HG02938 (cell line): ENCODE results near the gene STT3B.
"Not testable (repeated sequence)": the region's sequence is repeated elsewhere in the genome, so short reads cannot be mapped to it uniquely, and the experiment has no call there.

ENCODE experiments used
- ATAC-seq: cut with Tn5 transposase; IDR thresholded peaks from one replicate; pipeline ENCODE4 v1.9.1; 2021; ENCODE audit warnings: mild to moderate bottlenecking, moderate library complexity; ENCODE audit not compliant: unreplicated experiment

Gene STT3B

DNA sequence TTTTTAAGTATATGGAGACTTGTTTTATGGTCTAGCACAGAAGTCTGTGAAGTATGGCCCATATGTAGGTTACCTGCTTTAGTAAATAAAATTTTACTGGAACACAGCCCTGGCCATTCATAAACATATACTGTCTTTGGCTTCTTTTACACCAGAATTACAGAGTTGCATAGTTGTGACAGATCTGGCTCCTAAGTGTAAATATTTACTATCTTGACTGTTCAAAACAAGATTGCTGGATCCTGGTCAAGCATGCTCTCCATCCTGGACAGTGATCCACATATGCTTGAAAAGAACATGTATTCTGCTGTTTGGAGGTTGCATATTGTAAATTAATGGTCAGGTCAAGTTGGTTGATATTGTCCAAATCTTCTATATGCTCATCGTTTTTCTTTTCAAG is 57.9 kb downstream of the STT3B start:
- no peak for ATAC-seq

DNA sequence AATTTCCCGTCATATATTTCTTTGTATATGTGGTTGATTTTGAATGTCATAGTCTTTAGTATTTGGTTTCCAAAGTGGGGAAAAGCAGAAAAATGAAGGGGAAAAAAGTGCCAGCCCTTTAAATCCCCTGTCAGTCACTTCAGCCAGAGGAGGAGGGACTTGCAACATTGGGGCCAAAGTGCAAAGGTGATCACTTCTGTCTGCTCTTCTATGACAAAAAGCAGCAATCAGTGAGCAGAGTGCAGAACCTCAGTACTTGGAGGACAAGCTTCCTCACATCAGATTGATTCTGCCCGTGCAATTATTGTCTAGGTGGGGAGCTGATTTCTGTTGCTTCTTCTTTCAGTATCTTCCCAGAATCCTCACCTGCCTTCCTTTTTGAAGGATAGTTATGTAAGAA is 60.0 kb downstream of the STT3B start:
- ATAC-seq: no peak

DNA sequence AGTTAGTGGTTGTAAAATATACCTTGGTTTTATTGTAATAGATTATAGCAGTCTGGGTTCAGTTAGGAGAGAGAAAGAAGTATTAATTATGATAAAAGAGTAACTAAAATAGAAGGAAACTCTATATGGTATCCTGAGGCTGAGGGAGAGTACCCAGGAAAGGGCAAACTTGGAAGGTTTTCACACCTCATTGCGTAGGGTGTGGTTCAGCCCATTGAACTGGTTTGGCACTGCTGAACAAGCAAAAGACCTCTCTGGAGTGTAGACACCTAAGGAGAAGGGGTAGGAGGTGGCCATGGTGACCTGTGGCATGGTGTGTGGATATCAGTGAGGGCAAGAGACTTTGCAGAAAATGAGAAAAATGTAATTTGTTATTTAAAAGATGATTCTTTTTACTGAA is 63.5 kb downstream of the STT3B start:
- ATAC-seq: no peak

DNA sequence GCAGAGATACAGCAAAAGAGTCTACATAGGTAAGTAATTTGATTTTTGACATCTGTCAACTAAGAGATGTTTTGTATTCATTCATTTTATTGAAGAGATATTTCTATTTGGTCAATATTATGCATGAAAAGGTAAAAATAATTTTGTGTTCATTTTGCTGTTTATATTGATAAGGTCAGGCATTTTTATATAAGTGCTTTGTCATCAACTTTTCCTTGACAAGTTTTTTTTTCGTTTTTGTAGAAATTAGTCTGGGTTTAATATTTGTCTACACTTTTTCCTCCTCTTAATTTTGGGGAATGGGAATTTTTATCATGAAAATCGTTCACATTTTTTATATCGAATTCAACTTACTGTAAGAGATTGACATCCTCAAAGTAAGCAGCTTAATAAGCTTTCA is 67.7 kb downstream of the STT3B start:
- no peak for ATAC-seq

DNA sequence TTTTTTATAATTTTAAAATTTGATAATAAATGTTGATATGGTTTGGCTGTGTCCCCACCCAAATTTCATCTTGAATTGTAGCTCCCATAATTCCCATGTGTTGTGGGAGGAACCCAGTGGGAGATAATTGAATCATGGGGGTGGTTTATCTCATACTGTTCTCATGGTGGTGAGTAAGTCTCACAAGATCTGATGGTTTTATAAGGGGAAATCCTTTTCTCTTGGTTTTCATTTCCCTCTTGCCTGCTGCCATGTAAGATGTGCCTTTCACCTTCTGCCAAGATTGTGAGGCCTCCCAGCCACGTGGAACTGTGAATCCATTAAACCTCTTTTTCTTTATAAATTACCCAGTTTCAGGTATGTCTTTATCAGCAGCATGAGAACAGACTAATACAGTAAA is 72.6 kb downstream of the STT3B start:
- ATAC-seq: not testable (repeated sequence)

DNA sequence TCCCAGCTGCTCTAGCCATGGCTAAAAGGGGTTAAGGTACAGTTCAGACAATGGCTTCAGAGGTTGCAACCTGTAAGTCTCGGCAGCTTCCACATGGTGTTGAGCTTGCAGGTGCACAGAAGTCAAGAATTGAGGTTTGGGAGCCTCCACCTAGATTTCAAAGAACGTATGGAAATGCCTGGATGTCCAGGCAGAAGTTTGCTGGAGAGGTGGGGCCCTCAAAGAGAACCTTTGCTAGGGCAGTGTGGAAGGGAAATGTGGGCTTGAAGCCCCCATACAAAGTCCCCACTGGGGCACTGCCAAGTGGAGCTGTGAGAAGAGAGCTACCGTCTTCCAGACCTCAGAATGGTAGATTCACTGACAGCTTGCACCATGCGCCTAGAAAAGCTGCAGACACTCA is 73.7 kb downstream of the STT3B start:
- ATAC-seq: no peak

DNA sequence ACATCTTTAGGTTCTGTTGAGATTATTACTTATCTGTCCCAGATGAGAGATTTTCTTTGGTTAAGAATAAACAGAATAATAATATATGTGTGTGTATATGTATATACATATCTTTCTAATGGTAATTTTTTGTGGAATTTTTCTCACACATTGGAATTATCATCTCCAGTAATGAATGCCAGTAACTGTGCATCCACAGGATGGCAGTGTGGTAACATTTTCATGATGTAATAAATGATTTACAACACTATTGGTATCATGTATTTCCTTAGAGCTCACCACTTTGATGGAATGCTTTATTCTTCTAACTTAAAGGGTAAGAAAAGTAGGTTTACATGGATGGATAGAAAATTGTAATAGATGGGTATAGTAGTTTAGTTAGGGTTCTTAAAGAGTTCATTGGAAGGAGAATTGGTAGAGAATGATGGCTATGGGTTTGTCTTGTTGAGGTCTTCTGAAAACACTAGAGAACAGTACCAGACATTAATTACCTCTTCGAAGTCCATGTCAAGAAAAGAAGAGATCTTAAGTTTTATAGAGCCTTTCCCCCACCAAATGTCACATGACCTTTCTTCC is 78.1 kb downstream of the STT3B start:
- ATAC-seq: no peak

DNA sequence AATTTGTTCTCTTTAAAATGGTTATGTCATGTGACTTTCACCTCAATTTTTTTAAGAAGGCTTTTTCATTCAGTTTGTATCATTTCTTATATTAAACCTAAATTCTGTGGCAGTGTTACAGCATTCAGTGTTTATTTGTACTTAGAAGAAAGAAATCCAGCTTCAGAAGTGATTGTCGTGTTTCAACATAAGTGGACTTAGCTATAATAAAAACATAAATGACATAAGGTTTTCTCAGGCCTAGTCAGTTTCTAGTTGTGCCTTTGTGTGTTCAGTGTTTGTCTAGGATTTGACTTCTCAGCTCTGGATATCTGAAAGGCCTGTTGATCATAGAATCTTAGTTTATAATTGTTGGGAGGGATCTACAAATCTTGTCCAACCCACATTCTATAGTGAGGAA is 80.5 kb downstream of the STT3B start:
- ATAC-seq: no peak

DNA sequence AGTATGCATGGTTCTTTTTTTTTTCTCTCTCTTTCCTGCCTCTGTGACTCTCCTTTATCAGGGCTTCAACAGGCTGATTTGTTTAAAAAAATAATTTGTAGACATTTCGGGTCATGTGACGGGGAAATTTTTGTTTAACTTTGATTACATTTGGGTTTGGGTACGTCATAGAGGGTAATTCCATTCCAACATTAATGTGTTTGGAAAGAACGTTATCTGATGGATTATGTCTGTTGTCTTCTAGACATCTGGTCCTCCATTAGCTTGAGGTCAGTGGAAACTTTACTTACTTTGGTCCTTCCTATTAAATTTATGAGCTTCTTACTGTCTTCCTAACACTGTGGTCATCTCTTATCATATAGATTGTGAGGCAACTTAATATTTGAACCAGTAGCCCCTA is 80.9 kb downstream of the STT3B start:
- no peak for ATAC-seq

DNA sequence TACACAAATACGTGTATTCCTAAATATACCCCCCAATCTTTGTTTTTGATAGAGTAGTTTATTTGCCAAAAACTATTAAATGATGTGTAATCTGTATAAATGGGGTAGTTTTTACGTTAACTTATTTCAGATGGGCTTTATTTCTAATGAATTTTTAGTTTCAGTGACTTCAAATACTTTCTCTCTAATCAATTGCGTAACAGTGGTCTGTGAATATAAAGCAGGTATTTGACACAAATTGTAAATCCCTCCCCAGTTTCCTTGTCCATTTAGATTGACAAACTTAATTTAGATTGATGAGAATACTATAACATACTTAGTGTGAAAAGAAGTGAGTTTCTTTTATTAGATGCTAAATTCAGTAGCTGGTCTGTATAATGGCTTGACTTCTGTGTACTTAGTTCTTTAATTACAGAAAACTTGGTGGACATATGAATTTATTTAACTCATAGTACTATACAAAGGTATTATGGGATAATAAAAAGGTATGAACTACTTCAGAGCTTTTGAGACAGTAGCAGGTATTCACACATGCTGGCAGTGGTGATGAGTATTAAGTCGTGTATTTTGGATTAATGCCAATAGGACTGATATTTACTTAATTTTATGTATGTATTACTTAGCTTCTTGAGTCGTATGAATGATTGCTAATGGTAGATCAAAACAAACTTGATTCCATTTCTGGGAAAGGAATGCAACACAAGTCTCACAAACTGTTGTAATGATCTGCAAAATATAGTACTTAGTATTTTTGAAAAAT is 81.6 kb downstream of the STT3B start:
- ATAC-seq: no peak

DNA sequence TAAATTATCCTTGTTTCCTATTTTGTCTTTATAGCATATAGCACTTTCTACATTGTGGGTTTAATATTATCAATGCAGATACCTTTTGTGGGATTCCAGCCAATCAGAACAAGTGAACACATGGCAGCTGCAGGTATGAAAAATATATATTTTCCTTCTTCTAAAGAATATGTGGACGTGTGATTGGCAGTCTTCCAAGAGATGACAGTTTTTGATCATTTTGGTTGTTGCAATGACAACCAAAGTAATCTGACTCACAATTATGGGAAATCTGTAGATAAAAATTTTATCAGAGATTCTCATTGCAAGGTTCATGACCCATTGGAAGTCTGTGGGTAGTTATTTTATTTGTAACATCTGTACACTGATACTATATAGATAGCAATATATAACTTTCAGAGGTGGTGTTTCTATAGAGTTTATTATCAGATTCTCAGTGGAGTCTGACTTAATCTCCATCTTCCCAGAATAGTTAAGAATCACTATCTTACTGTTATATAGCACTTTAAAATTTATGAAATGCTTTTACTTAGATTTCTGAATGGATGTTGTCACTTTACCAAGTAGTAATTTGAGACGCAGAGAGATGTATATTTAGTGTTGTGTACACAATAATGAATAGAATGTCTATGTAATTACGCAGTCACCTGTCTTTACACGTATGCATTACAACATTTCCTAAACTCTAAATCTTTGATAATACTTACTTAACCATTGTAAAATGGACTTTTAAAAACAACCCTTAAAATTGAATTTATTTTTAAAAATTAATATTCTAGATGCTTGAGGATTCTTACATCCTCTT is 82.5 kb downstream of the STT3B start:
- ATAC-seq: no peak

DNA sequence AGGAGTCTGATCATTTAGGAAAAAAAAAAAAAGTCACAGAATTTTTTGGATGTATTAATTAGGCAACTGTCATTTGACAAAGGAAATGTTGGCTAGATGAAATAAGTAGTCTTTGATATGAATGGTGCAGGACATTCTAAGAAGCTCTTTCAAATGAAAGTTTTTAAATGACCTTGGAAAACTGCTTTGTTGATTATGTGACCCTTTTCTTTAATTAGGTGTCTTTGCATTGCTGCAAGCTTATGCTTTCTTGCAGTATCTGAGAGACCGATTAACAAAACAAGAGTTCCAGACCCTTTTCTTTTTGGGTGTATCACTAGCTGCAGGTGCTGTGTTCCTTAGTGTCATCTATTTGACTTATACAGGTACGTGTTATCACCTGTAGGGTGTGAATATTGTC is 84.0 kb downstream of the STT3B start:
- no peak for ATAC-seq

DNA sequence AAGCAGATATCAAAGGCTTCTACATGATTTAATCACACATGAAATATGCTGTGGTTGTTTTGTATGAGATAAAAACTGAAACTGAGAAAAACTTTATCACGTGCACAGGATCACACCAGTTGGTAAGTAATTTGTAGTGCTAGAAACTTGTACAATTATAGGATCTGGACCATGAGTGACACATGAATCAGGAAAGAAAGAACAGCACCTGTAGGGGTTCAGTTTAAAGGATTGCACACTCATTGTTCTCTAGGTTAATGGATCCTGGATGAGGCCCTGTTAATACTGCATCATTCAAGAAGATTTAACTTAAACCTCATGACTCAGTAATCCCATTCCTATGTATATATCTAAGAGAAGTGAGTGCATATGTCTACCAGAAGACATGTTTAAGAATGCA is 87.9 kb downstream of the STT3B start:
- peak; percentile 46 for ATAC-seq

DNA sequence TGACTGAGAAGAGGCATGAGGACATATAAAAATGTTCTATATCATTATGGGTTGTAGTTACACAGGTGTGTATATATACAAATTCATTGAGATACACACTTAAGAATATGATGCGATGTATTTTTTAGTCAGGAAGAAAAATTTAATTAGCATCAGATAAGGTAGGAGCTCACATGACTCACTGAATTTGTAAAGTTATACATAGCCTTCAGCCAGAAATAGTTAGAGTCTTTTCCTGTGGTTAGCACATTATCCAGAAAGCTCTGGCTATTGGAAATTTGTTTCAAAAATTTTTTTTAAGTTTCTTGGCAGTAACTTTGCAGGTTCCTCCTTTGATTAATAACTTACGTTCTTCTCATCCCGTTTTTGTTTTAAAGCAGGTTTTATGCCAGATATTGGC is 88.6 kb downstream of the STT3B start:
- no peak for ATAC-seq

DNA sequence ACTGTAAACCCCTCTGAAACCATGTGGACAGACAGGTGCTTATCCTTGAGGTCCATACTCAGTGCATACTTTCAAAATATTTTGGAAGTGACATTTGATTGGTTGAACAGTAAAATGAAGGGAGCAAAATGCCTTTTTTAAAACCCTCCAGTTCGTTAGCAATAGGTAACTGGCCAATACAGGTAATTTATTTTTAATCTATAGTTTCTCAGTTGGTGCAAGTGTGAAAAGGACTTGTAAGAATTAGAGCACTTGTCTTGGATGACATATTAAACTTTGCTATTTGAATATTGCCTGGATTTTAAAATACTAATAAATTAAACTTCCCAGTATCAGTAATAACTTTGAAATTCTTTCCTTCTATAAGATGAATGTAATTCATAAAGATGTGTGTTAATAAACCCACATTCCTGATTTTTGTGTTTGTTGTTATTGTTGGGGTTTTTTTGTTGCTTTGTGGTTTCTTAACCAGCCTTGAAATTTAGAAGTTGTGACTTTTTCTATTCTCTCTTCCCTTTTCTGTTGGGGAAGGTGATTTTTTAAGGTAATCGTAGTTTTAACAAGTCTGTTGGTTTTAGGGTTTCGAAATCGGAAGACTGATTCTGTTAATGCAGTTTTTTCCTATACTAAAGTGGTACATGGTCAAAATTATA is 90.0 kb downstream of the STT3B start:
- ATAC-seq: peak; percentile 59

DNA sequence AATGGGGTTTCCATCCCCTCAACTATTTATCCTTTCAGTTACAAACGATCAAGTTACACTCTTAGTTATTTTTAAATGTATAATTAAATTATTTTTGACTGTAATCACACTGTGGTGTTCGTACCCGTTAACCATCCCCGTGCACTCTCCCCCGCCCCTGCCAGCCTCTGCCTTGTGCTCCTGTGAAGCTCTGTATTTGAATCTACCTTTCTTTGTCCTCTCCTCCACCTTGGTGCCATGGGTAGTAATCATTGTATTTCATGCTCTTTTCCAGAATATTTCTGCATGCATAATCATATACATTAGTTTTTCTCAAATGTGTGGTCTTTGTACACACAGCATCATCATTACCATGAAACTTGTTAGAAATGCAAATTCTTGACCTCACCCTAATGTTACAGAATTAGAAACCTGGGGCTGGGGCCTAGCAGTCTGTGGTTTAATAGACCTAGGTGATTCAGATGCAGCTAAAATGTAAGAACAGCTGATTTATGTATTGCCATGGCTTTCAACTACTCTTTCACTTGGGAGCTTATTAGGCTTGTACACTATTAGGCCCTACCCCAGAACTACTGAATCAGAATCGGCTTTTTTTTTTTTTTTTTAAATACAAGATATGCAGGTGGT is 91.5 kb downstream of the STT3B start:
- ATAC-seq: peak; percentile 55

DNA sequence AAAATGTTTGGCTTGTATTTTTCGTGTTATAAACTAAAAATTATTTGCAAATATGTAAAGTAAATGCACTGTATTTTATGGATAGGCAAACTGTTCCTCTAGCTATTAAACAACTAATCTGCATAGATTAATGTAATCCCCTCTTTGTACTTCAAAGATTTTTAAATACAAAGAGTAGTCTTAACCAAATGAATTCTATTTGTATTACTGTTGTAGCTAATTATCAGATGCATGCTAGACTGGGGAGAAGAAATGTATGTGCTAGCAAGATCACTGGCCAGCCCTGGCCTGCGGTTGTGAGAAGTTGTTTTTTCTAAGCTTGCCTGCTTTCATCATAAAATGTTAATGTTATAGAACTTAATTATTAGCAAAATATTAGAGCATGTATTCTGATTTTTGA is 92.6 kb downstream of the STT3B start:
- no peak for ATAC-seq

DNA sequence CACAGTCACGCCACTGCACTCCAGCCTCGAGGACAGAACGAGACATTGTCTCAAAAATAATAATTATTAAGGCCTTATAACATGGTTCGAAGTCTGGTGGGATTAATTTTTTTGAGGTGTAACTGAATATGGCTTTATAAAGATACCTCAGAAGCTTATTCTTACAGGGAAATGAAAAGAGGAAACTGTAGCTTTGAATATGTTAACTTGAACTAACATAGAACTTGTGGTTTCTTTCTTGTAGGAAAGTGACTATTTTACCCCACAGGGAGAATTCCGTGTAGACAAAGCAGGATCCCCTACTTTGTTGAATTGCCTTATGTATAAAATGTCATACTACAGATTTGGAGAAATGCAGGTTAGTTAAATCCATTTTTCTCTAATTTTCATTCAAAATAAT is 96.3 kb downstream of the STT3B start:
- no peak for ATAC-seq

DNA sequence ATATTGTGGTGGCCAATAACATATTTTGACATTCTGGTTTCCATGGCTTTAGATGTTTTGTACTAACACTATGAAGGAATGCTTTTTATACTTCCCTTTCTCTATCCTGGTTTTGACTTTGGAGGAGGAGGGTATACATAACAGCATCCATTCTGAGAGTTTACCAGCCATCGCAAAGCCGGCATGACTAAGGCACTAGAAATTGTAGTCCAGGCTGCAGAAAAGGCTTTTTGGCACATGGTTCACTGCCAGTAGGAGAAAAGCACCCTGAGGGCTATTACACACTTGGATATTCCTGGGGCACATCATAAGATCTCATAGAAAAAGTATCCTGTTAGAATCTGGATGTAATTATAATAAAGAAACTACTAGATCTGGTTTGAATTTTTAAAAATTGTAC is 101.8 kb downstream of the STT3B start:
- no peak for ATAC-seq

DNA sequence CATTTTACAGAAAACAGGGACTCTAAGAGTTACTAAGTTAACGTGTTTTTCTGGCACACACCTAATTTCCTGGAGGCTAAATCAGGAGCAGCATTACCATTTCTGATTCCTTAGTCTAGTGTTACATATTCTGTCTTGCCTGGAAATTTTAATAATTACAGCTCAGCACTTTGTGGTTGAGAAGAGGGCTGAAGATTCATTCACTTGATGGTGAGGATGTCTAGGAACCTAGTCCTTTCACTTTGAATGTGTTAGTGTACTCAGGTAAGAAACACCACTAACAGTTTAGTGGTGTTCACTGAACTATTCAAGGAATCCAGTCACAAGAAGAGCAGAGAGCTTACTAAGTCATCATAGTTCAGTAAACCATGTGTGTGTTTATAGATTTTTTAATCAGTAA is 102.8 kb downstream of the STT3B start:
- no peak for ATAC-seq

DNA sequence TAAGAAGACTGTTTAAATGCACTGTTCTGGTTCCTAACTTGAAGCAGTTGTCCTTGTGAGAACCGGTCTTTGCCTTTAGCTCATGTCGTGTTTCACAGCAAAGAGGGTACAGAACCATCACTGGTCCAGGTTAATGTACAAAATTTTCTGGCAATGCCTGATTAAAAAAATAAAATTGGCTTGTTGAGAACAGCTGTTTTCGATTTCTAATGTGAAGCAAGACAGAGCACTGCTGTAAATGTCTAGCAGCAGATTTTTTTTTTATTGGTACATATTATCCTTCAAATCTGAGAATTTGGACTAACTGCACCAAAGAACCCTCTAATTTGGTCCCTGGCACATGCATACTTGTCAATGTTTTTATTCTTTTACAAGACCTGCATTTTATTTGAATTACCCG is 103.3 kb downstream of the STT3B start:
- no peak for ATAC-seq
